IMR-90 (cell line): ENCODE data around the gene ATF1. TPM values are rescaled to one million over a fixed set of nuclear protein-coding genes. Genes with fewer than 3 reads are reported as not detected.

ENCODE experiments used
- ATAC-seq: fragments of 200-7000 bp; cut with Tn5 transposase; 2 replicates; pipeline ENCODE4 v1.9.1; 2020; ENCODE audit warnings: low read depth, mild to moderate bottlenecking, moderate library complexity
- BruUV-seq: library from RNA; stranded (reverse); fragments of 400-500 nt; replicated peaks from 2 replicates; lab custom pipeline; 2021; lab: Mats Ljungman, UMichigan
- CTCF ChIA-PET: fragments of 300-600 bp; formaldehyde crosslinking; extraction: SDS; loops from one replicate; lab custom pipeline; 2021; ENCODE audit warnings: antibody characterized with exemption; lab: Yijun Ruan, JAX
- POLR2A ChIA-PET: fragments of 300-600 bp; sonication (Branson Sonifier 250); formaldehyde crosslinking; loops from one replicate; lab custom pipeline; 2022; ENCODE audit warnings: antibody characterized with exemption; ENCODE audit not compliant: unreplicated experiment; lab: Charles Lee
- DNase-seq: peaks from one replicate; pipeline ENCODE4 v3.0.0; 2013
- H2AFZ ChIP-seq: replicated peaks from 2 replicates; pipeline ENCODE3; 2013; ENCODE audit warnings: low read length, mild to moderate bottlenecking; ENCODE audit not compliant: poor library complexity
- H2AK5ac ChIP-seq: 2 replicates; pipeline ENCODE4 v1.6.1; 2013; ENCODE audit warnings: low read depth, low read length, inconsistent platforms
- H2AK9ac ChIP-seq: replicated peaks from 2 replicates; pipeline ENCODE3; 2013; ENCODE audit warnings: mild to moderate bottlenecking, low read depth, low read length, moderate library complexity; ENCODE audit not compliant: poor library complexity
- H2BK120ac ChIP-seq: 2 replicates; pipeline ENCODE4 v1.6.1; 2013; ENCODE audit warnings: low read depth, low read length, inconsistent platforms
- H2BK15ac ChIP-seq: 3 replicates; pipeline ENCODE4 v1.6.1; 2013; ENCODE audit warnings: low read depth, low read length, inconsistent platforms
- H2BK20ac ChIP-seq: 2 replicates; pipeline ENCODE4 v1.6.1; 2013; ENCODE audit warnings: low read depth, mild to moderate bottlenecking, inconsistent platforms, low read length, moderate library complexity
- H2BK5ac ChIP-seq: 2 replicates; pipeline ENCODE4 v1.6.1; 2013; ENCODE audit warnings: mild to moderate bottlenecking, low read depth, low read length, inconsistent platforms; ENCODE audit not compliant: poor library complexity, severe bottlenecking
- H3K14ac ChIP-seq: replicated peaks from 2 replicates; pipeline ENCODE4 v1.6.1; 2013; ENCODE audit warnings: low read depth, low read length, inconsistent platforms
- H3K18ac ChIP-seq: 2 replicates; pipeline ENCODE4 v1.6.1; 2013; ENCODE audit warnings: low read depth, low read length, control low read depth
- H3K23ac ChIP-seq: 2 replicates; pipeline ENCODE4 v1.6.1; 2013; ENCODE audit warnings: low read depth, low read length, inconsistent platforms
- H3K27ac ChIP-seq: 2 replicates; pipeline ENCODE4 v1.5.1; 2013; ENCODE audit warnings: mild to moderate bottlenecking, control low read depth, low read length; ENCODE audit not compliant: insufficient read depth
- H3K27me3 ChIP-seq: 2 replicates; pipeline ENCODE4 v1.6.1; 2013; ENCODE audit warnings: low read length; ENCODE audit not compliant: control insufficient read depth, insufficient read depth
- H3K36me3 ChIP-seq: 2 replicates; pipeline ENCODE4 v1.6.1; 2013; ENCODE audit warnings: low read length, mixed read lengths; ENCODE audit not compliant: control insufficient read depth, insufficient read depth
- H3K4ac ChIP-seq: 2 replicates; pipeline ENCODE4 v1.6.1; 2013; ENCODE audit warnings: low read depth, low read length, inconsistent platforms
- H3K4me1 ChIP-seq: 2 replicates; pipeline ENCODE4 v1.6.1; 2013; ENCODE audit warnings: low read length, mixed read lengths; ENCODE audit not compliant: control insufficient read depth, insufficient read depth
- H3K4me2 ChIP-seq: 2 replicates; pipeline ENCODE4 v1.6.1; 2013; ENCODE audit warnings: low read depth, mild to moderate bottlenecking, control low read depth, low read length, moderate library complexity
- H3K4me3 ChIP-seq: 2 replicates; pipeline ENCODE4 v1.5.1; 2013; ENCODE audit warnings: low read depth, mild to moderate bottlenecking, control low read depth, low read length, moderate library complexity; ENCODE audit not compliant: insufficient read depth
- H3K56ac ChIP-seq: 2 replicates; pipeline ENCODE4 v1.6.1; 2013; ENCODE audit warnings: low read length, inconsistent platforms; ENCODE audit not compliant: insufficient read depth; ENCODE audit errors: extremely low read depth
- H3K79me1 ChIP-seq, 2 experiments: 2 replicates each; pipeline ENCODE4 v1.6.1; 2013; ENCODE audit warnings: low read length in 2 of 2, inconsistent platforms in 1 of 2, low read depth in 1 of 2
- H3K9ac ChIP-seq: 2 replicates; pipeline ENCODE4 v1.6.1; 2013; ENCODE audit warnings: low read depth, low read length, control low read depth
- H3K9me1 ChIP-seq: 2 replicates; pipeline ENCODE4 v1.6.1; 2013; ENCODE audit warnings: low read length, inconsistent platforms; ENCODE audit not compliant: insufficient read depth
- H3K9me3 ChIP-seq: 2 replicates; pipeline ENCODE4 v1.6.1; 2013; ENCODE audit warnings: low read length; ENCODE audit not compliant: control insufficient read depth, insufficient read depth
- H4K20me1 ChIP-seq: 2 replicates; pipeline ENCODE4 v1.6.1; 2013; ENCODE audit warnings: low read length, inconsistent platforms; ENCODE audit not compliant: insufficient read depth
- H4K5ac ChIP-seq: 2 replicates; pipeline ENCODE4 v1.6.1; 2013; ENCODE audit warnings: mild to moderate bottlenecking, low read depth, low read length, control low read depth
- H4K8ac ChIP-seq, 2 experiments: 2 replicates each; pipeline ENCODE4 v1.6.1; 2013; ENCODE audit warnings: low read depth in 2 of 2, low read length in 2 of 2, control low read depth in 1 of 2, inconsistent platforms in 1 of 2
- H4K91ac ChIP-seq: 2 replicates; pipeline ENCODE4 v1.6.1; 2013; ENCODE audit warnings: low read depth, low read length, inconsistent platforms; ENCODE audit not compliant: insufficient read depth
- BHLHE40 ChIP-seq: fragments of 150-350 bp; IDR thresholded peaks from 2 replicates; pipeline ENCODE4 v1.6.1; 2016; ENCODE audit warnings: mild to moderate bottlenecking, low read depth, low read length
- CEBPB ChIP-seq: IDR thresholded peaks from 2 replicates; pipeline ENCODE4 v1.6.1; 2012; ENCODE audit warnings: low read depth, low read length, improper control_type of control experiment
- CHD1 ChIP-seq: IDR thresholded peaks from 2 replicates; pipeline ENCODE4 v1.6.1; 2012; ENCODE audit warnings: low read depth, low read length, improper control_type of control experiment
- CTCF ChIP-seq: conservative IDR thresholded peaks from 2 replicates; pipeline ENCODE4 v1.5.1; 2012; ENCODE audit warnings: mild to moderate bottlenecking, low read depth, low read length, improper control_type of control experiment
- ELK1 ChIP-seq: fragments of 150-350 bp; IDR thresholded peaks from 2 replicates; pipeline ENCODE4 v1.6.1; 2016; ENCODE audit warnings: low read depth, mild to moderate bottlenecking, low read length, moderate library complexity, borderline replicate concordance
- FOS ChIP-seq: fragments of 150-350 bp; IDR thresholded peaks from 2 replicates; pipeline ENCODE4 v1.6.1; 2016; ENCODE audit warnings: low read depth, low read length
- MAFK ChIP-seq: IDR thresholded peaks from 2 replicates; pipeline ENCODE4 v1.6.1; 2012; ENCODE audit warnings: low read depth, low read length, improper control_type of control experiment
- MAZ ChIP-seq: IDR thresholded peaks from 2 replicates; pipeline ENCODE4 v1.6.1; 2012; ENCODE audit warnings: low read depth, mild to moderate bottlenecking, low read length, improper control_type of control experiment, moderate library complexity, borderline replicate concordance
- MXI1 ChIP-seq: IDR thresholded peaks from 2 replicates; pipeline ENCODE4 v1.6.1; 2012; ENCODE audit warnings: low read depth, mild to moderate bottlenecking, low read length, moderate library complexity, borderline replicate concordance
- NFE2L2 ChIP-seq: fragments of 150-350 bp; IDR thresholded peaks from 2 replicates; pipeline ENCODE4 v1.6.1; 2016; ENCODE audit warnings: low read depth, mild to moderate bottlenecking, low read length
- POLR2A ChIP-seq: IDR thresholded peaks from 2 replicates; pipeline ENCODE4 v1.6.1; 2012; ENCODE audit warnings: mild to moderate bottlenecking, low read depth, low read length
- RAD21 ChIP-seq: IDR thresholded peaks from 2 replicates; pipeline ENCODE4 v1.6.1; 2012; ENCODE audit warnings: low read length, improper control_type of control experiment
- RCOR1 ChIP-seq: IDR thresholded peaks from 2 replicates; pipeline ENCODE4 v1.6.1; 2012; ENCODE audit warnings: mild to moderate bottlenecking, low read length, improper control_type of control experiment; ENCODE audit not compliant: insufficient replicate concordance
- RFX5 ChIP-seq: IDR thresholded peaks from 2 replicates; pipeline ENCODE4 v1.8.0; 2012; ENCODE audit warnings: low read depth, mild to moderate bottlenecking, low read length, moderate library complexity
- SMC3 ChIP-seq: fragments of 150-350 bp; IDR thresholded peaks from 2 replicates; pipeline ENCODE4 v1.6.1; 2016; ENCODE audit warnings: low read depth, mild to moderate bottlenecking, antibody characterized with exemption, low read length, moderate library complexity
- USF2 ChIP-seq: fragments of 150-350 bp; IDR thresholded peaks from 2 replicates; pipeline ENCODE4 v1.6.1; 2017; ENCODE audit warnings: mild to moderate bottlenecking, antibody characterized with exemption, low read length, low read depth
- WGBS, 2 experiments: methylation state at CpG; one replicate each; pipeline versions ENCODE4 v1.1.5 to v1.1.7; 2013; ENCODE audit warnings: missing lambda C conversion rate in 2 of 2; ENCODE audit not compliant: insufficient read length in 1 of 2; ENCODE audit errors: extremely low coverage in 2 of 2; 5-methylcytosine and 5-hydroxymethylcytosine counted together
- dilution Hi-C: fragments of 300-500 bp; cut with HindIII; formaldehyde crosslinking; loops from one replicate; pipeline ENCODE4 v1.14.3; 2018; ENCODE audit warnings: low sequenced_read_pairs; ENCODE audit not compliant: unreplicated experiment
- in situ Hi-C: fragments of 300-500 bp; cut with MboI; formaldehyde crosslinking; loops from 3 replicates; pipeline ENCODE4 v1.14.3; 2019; ENCODE audit warnings: low sequenced_read_pairs, inconsistent platforms, mixed read lengths
- intact Hi-C: fragments of 100-400 bp; cut with micrococcal nuclease; formaldehyde crosslinking; loops from 2 replicates; pipeline ENCODE4 v1.10.0; 2022
- polyA plus RNA-seq, 3 experiments: library from polyadenylated mRNA; depleted of rRNA; stranded (reverse); fragments of >200 nt; gene quantifications; 2 replicates each; pipeline ENCODE4 v1.2.3, GENCODE V29; 2012; ENCODE audit warnings: low replicate concordance in 1 of 3
- total RNA-seq: library from RNA; depleted of rRNA; stranded (reverse); fragments of >200 nt; gene quantifications from 2 replicates; pipeline ENCODE4 v1.2.3, GENCODE V29; 2012

Gene ATF1
- total and polyA plus RNA-seq, 2 of the 4 experiments (the other 2 are of a cell fraction) = 20.6 to 24.0 TPM

GRCh38 chr12:50772470-50772869 is 8.6 kb downstream of the ATF1 start:
- no peak overlapping the region for H4K5ac ChIP-seq
- no peak overlapping the region for H3K4ac ChIP-seq
- DNase-seq (no peak), ATAC-seq (no peak)
- H2AK5ac ChIP-seq = no peak overlapping the region
- H2BK15ac ChIP-seq = no peak overlapping the region
- 0 out of 2 replicates have a peak, but pooled peaks cover 3% of the 10 kb centered on the region for H3K4me1 ChIP-seq
- peaks cover 9% of the 10 kb centered on the region for H4K20me1 ChIP-seq
- H3K79me1 ChIP-seq = peaks cover 34 to 70% of the 10 kb centered on the region in 2 experiments
- no peak overlapping the region for H3K18ac ChIP-seq
- H4K91ac ChIP-seq = no peak overlapping the region
- no peaks in the 10 kb centered on the region for H3K27me3 ChIP-seq
- H4K8ac ChIP-seq = no peak overlapping the region
- H3K23ac ChIP-seq = no peak overlapping the region
- H2BK120ac ChIP-seq = no peak overlapping the region
- dilution Hi-C loops = no loop called here
- H3K27ac ChIP-seq = no peak overlapping the region
- in situ Hi-C loops = no loop called here
- no peak overlapping the region for H2AFZ ChIP-seq
- no peak overlapping the region for H3K4me2 ChIP-seq
- no peak overlapping the region for H3K56ac ChIP-seq
- H3K4me3 ChIP-seq = no peak overlapping the region
- H2BK5ac ChIP-seq = no peak overlapping the region
- POLR2A ChIA-PET = no interaction called here
- no peak overlapping the region for H3K9ac ChIP-seq
- H2AK9ac ChIP-seq = no peak overlapping the region
- no peak overlapping the region for H3K14ac ChIP-seq
- no peak overlapping the region for H2BK20ac ChIP-seq
- WGBS, 2 experiments = 100% methylated on average over 1 of the region's 5 CpGs; no CpG with 5 or more reads in 1 of the 2 experiments
- no peaks in the 10 kb centered on the region; the same call in 1 of the 2 replicates for H3K9me3 ChIP-seq
- no TSS peak for BruUV-seq
- CTCF ChIA-PET = no interaction called here
- intact Hi-C loops = no loop called here
- TF ChIP-seq NFE2L2 = no peak
- TF ChIP-seq MAFK = no peak
- no peak for TF ChIP-seq RFX5
- TF ChIP-seq CHD1 = no peak
- TF ChIP-seq FOS = no peak
- TF ChIP-seq ELK1 = no peak
- no peak for TF ChIP-seq RAD21
- no peak for TF ChIP-seq POLR2A
- no peak for TF ChIP-seq MAZ
- no peak for TF ChIP-seq SMC3
- TF ChIP-seq USF2 = no peak
- TF ChIP-seq RCOR1 = no peak
- no peak for TF ChIP-seq MXI1
- TF ChIP-seq CEBPB = no peak
- no peak for TF ChIP-seq CTCF
- no peak for TF ChIP-seq BHLHE40
- peaks cover 3% of the 10 kb centered on the region for H3K36me3 ChIP-seq
- peaks cover 5% of the 10 kb centered on the region for H3K9me1 ChIP-seq
